Mucosa of stomach (tissue), 1 donor: ENCODE results near the gene SLC22A16.

ENCODE experiments used
- H3K27me3 ChIP-seq: one replicate; pipeline ENCODE4 v1.7.0; 2013; ENCODE audit warnings: mild to moderate bottlenecking, low read length; ENCODE audit not compliant: control insufficient read depth, insufficient read depth
- H3K36me3 ChIP-seq: one replicate; pipeline ENCODE4 v1.7.0; 2013; ENCODE audit warnings: low read length; ENCODE audit not compliant: control insufficient read depth, insufficient read depth
- H3K4me1 ChIP-seq: one replicate; pipeline ENCODE4 v1.7.0; 2013; ENCODE audit warnings: mild to moderate bottlenecking, low read length; ENCODE audit not compliant: control insufficient read depth, insufficient read depth
- H3K4me3 ChIP-seq: one replicate; pipeline ENCODE4 v1.7.0; 2013; ENCODE audit warnings: low read length
- H3K9ac ChIP-seq: one replicate; pipeline ENCODE4 v1.7.0; 2013; ENCODE audit warnings: mild to moderate bottlenecking, low read length, moderate library complexity
- H3K9me3 ChIP-seq: one replicate; pipeline ENCODE4 v1.7.0; 2013; ENCODE audit warnings: mild to moderate bottlenecking, low read length, moderate library complexity; ENCODE audit not compliant: control insufficient read depth
- donor health status: Pancreatic carcinoma.

Gene SLC22A16

GRCh38 chr6:110476046-110476849 is at the start of gene SLC22A16:
Gene SLC22A16 (minus strand): TSS chr6:110476613. CDS start chr6:110476574, 39 bp downstream.
- no peak within 1 kb of the TSS for H3K9ac ChIP-seq
- no peaks in the 10 kb centered on the region for H3K36me3 ChIP-seq
- H3K27me3 ChIP-seq, result peaks cover 32% of the 10 kb centered on the region
- H3K4me1 ChIP-seq, result no peaks in the 10 kb centered on the region
- H3K4me3 ChIP-seq, result no peak within 1 kb of the TSS
- H3K9me3 ChIP-seq, result no peaks in the 10 kb centered on the region

GRCh38 chr6:110525001-110525400 is 48.6 kb upstream of the SLC22A16 start:
- Histone ChIP-seq H3K36me3 (no peaks in the 10 kb centered on the region), H3K27me3 (no peaks in the 10 kb centered on the region), H3K9me3 (no peaks in the 10 kb centered on the region), H3K9ac (no peak overlapping the region), H3K4me3 (no peak overlapping the region), H3K4me1 (peaks cover 3% of the 10 kb centered on the region)

GRCh38 chr6:110524305-110524704 is 47.9 kb upstream of the SLC22A16 start:
- Histone ChIP-seq H3K27me3 (no peaks in the 10 kb centered on the region), H3K9me3 (no peaks in the 10 kb centered on the region), H3K4me1 (peaks cover 3% of the 10 kb centered on the region), H3K9ac (no peak overlapping the region), H3K36me3 (no peaks in the 10 kb centered on the region), H3K4me3 (no peak overlapping the region)

- Histone ChIP-seq H3K4me1 (peaks cover 3% of the 10 kb centered on the region), H3K27me3 (no peaks in the 10 kb centered on the region), H3K9me3 (no peaks in the 10 kb centered on the region), H3K4me3 (no peak overlapping the region), H3K36me3 (no peaks in the 10 kb centered on the region), H3K9ac (no peak overlapping the region)
These were observed 47.1 kb upstream of the SLC22A16 start for GRCh38 chr6:110523451-110524021.

- no peaks in the 10 kb centered on the region for H3K36me3 ChIP-seq
- H3K9ac ChIP-seq, result no peak overlapping the region
- H3K4me3 ChIP-seq, result no peak overlapping the region
- no peaks in the 10 kb centered on the region for H3K27me3 ChIP-seq
- peaks cover 7% of the 10 kb centered on the region for H3K4me1 ChIP-seq
- H3K9me3 ChIP-seq, result no peaks in the 10 kb centered on the region
These were observed 46.0 kb upstream of the SLC22A16 start for GRCh38 chr6:110522427-110522826.

GRCh38 chr6:110520992-110521543 is 44.7 kb upstream of the SLC22A16 start:
- H3K4me3 ChIP-seq, result no peak overlapping the region
- peaks cover 8% of the 10 kb centered on the region for H3K4me1 ChIP-seq
- no peaks in the 10 kb centered on the region for H3K9me3 ChIP-seq
- H3K27me3 ChIP-seq, result no peaks in the 10 kb centered on the region
- no peak overlapping the region for H3K9ac ChIP-seq
- H3K36me3 ChIP-seq, result no peaks in the 10 kb centered on the region

- Histone ChIP-seq H3K9ac (no peak overlapping the region), H3K4me1 (peaks cover 8% of the 10 kb centered on the region), H3K36me3 (no peaks in the 10 kb centered on the region), H3K27me3 (no peaks in the 10 kb centered on the region), H3K9me3 (no peaks in the 10 kb centered on the region), H3K4me3 (no peak overlapping the region)
These were observed 44.0 kb upstream of the SLC22A16 start for GRCh38 chr6:110520209-110520965.

- Histone ChIP-seq H3K36me3 (no peaks in the 10 kb centered on the region), H3K27me3 (no peaks in the 10 kb centered on the region), H3K9me3 (no peaks in the 10 kb centered on the region), H3K9ac (no peak overlapping the region), H3K4me3 (no peak overlapping the region), H3K4me1 (peaks cover 8% of the 10 kb centered on the region)
These were observed 41.3 kb upstream of the SLC22A16 start for GRCh38 chr6:110517601-110518281.

- H3K4me1 ChIP-seq, result peaks cover 8% of the 10 kb centered on the region
- no peaks in the 10 kb centered on the region for H3K36me3 ChIP-seq
- H3K4me3 ChIP-seq, result no peak overlapping the region
- H3K9ac ChIP-seq, result no peak overlapping the region
- no peaks in the 10 kb centered on the region for H3K27me3 ChIP-seq
- H3K9me3 ChIP-seq, result no peaks in the 10 kb centered on the region
These were observed 40.6 kb upstream of the SLC22A16 start for GRCh38 chr6:110517034-110517433.

- Histone ChIP-seq H3K27me3 (no peaks in the 10 kb centered on the region), H3K9me3 (no peaks in the 10 kb centered on the region), H3K9ac (no peak overlapping the region), H3K36me3 (no peaks in the 10 kb centered on the region), H3K4me3 (no peak overlapping the region), H3K4me1 (peaks cover 19% of the 10 kb centered on the region)
These were observed 38.4 kb upstream of the SLC22A16 start for GRCh38 chr6:110514818-110515217.

- Histone ChIP-seq H3K9me3 (no peaks in the 10 kb centered on the region), H3K4me1 (peaks cover 18% of the 10 kb centered on the region), H3K36me3 (no peaks in the 10 kb centered on the region), H3K4me3 (no peak overlapping the region), H3K27me3 (no peaks in the 10 kb centered on the region), H3K9ac (no peak overlapping the region)
These were observed 36.6 kb upstream of the SLC22A16 start for GRCh38 chr6:110512991-110513390.
